OCI-LY3 (cell line): ENCODE measurements around the gene IGFBP3.

Source experiments
- EZH2phosphoT487 ChIP-seq: fragments of 200-600 bp; shearing (Covaris generic); IDR thresholded peaks from 2 replicates; pipeline ENCODE4 v1.6.1; 2018; ENCODE audit warnings: antibody characterized with exemption, mixed run types, low read depth
- TF ChIP-seq, protein P1 (sequence below): fragments of 200-600, 300-600 bp; sonication (generic); IDR thresholded peaks from 2 replicates; pipeline ENCODE4 v1.5.1; 2014; ENCODE audit warnings: antibody characterized with exemption, low read length, low read depth

DNA sequence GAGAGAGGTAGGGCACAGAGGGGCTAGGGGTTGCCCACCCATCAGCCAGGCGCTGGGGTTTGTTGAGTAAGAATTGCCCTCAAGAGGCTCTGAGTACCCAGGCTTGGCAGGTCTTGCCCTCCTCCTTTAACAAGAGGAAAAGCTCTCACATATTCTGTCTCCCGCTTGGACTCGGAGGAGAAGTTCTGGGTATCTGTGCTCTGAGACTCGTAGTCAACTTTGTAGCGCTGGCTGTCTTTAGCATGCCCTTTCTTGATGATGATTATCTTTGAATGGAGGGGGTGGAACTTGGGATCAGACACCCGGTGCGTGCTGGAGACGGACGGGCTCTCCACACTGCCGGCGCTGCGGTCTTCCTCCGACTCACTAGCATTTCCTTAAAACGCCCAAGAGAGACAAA lies 4.0 kb downstream of the IGFBP3 start:
- TF ChIP-seq, protein P1, sequence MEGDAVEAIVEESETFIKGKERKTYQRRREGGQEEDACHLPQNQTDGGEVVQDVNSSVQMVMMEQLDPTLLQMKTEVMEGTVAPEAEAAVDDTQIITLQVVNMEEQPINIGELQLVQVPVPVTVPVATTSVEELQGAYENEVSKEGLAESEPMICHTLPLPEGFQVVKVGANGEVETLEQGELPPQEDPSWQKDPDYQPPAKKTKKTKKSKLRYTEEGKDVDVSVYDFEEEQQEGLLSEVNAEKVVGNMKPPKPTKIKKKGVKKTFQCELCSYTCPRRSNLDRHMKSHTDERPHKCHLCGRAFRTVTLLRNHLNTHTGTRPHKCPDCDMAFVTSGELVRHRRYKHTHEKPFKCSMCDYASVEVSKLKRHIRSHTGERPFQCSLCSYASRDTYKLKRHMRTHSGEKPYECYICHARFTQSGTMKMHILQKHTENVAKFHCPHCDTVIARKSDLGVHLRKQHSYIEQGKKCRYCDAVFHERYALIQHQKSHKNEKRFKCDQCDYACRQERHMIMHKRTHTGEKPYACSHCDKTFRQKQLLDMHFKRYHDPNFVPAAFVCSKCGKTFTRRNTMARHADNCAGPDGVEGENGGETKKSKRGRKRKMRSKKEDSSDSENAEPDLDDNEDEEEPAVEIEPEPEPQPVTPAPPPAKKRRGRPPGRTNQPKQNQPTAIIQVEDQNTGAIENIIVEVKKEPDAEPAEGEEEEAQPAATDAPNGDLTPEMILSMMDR, result no peak
- no peak for TF ChIP-seq EZH2phosphoT487
